Heart left ventricle (tissue), 13 donors: Measurements from ENCODE around the gene TLK2.

Experiments used
- POLR2A ChIP-seq, 2 donors: fragments of 450-650 bp; IDR thresholded peaks; one replicate each; pipeline ENCODE4 v1.6.1; 2017; ENCODE audit warnings: antibody characterized with exemption in 2 of 2, mild to moderate bottlenecking in 2 of 2, moderate library complexity in 2 of 2
- TF ChIP-seq, protein P1 (sequence below), 12 donors: fragments of 200-600 bp; sonication (generic) in 4 of 12; IDR thresholded peaks; one replicate each; pipeline versions ENCODE4 v1.5.0 to v1.8.0; 2018 to 2022; ENCODE audit warnings: antibody characterized with exemption in 12 of 12, mild to moderate bottlenecking in 5 of 12
- donor health status: ischemic (EF 13 %, LVEDD 7.1; RV severe dilation, severe dysfunction).
- donor health status: DM: no; HTN: yes; CAD: no.
- donor health status: DM: no; HTN: no; CAD: no.
- donor health status: ischemic (EF 25% LVEDD 6.9; RV normal size, moderate dysfunction).
- donor health status: ischemic (EF 25% LVEDD 5.7; RV mildly dilated, moderate dysfunction).
- donor health status: ischemic (EF 35%, LVEDD 5.7; RV mildly dilated, moderate dysfunction).
- donor health status: nonischemic (EF 11% LVEDD 7.7; RV severe dilation, severe dysfunction).
- donor health status: DM: yes; HTN: yes; CAD: no.
- donor health status: PGD.
- donor health status: ischemic (EF 29% LVEDD 5.4; RV normal size, mild dysfunction).
- donor health status: nonischemic (EF 23%, LVEDD 6.1; RV moderate dilation, normal function).

DNA sequence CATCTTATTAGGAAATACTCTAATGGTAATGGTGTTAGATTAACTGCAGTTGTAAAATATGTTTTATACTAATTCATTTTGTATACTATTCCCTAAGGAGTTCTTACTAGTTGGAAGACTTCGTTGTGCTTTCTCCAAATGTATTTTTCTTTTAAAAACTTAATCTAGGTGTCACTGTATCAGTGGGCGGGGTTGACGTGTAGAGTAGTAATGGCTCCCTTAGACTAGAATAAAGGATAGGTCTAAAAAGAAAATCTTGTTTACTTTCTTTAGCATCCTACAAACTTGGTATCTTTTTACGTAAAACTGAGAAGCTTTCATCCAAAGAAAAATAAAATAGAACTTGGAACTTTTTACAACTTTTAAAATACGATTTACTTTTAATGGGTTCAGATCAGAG, 93.9 kb downstream of the TLK2 start:
- TF ChIP-seq, protein P1, sequence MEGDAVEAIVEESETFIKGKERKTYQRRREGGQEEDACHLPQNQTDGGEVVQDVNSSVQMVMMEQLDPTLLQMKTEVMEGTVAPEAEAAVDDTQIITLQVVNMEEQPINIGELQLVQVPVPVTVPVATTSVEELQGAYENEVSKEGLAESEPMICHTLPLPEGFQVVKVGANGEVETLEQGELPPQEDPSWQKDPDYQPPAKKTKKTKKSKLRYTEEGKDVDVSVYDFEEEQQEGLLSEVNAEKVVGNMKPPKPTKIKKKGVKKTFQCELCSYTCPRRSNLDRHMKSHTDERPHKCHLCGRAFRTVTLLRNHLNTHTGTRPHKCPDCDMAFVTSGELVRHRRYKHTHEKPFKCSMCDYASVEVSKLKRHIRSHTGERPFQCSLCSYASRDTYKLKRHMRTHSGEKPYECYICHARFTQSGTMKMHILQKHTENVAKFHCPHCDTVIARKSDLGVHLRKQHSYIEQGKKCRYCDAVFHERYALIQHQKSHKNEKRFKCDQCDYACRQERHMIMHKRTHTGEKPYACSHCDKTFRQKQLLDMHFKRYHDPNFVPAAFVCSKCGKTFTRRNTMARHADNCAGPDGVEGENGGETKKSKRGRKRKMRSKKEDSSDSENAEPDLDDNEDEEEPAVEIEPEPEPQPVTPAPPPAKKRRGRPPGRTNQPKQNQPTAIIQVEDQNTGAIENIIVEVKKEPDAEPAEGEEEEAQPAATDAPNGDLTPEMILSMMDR (IDR thresholded peaks at IDR 0.05), result no peak
- no peak for TF ChIP-seq POLR2A (IDR thresholded peaks at IDR 0.05)
